ENCODE results near the gene PLAAT2. TPM values are rescaled to one million over a fixed set of nuclear protein-coding genes. Genes with fewer than 3 reads are reported as not detected.

The PLAAT2 gene
- total and polyA plus RNA-seq, 4 donors, result 0.32 to 0.44 TPM; not detected in 2

DNA sequence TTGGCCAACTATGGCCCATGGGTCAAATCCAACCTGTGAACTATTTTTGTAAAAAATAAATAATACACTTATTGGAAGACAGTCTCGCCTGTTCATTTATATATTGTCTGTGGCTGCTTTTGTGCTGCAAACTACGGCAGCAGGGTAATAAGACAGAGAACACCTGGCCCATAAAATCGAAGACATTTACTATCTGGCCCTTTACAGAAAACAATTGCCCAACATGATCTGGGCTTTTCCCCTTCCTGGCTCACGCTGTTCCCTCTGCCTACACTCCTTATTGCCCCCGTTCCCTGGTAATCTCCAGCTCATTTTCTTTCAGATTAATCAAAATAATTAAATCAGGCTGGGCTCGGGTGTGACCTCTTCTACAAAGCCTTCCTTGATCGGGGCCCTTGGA is 5.6 kb downstream of the PLAAT2 start:
- no peak for TF ChIP-seq RXRA (IDR thresholded peaks at IDR 0.05)
- TF ChIP-seq GABPA (IDR thresholded peaks at IDR 0.05 in 1 of 2, conservative IDR thresholded peaks at IDR 0.05 in 1 of 2), result no peak
- TF ChIP-seq, protein P1, sequence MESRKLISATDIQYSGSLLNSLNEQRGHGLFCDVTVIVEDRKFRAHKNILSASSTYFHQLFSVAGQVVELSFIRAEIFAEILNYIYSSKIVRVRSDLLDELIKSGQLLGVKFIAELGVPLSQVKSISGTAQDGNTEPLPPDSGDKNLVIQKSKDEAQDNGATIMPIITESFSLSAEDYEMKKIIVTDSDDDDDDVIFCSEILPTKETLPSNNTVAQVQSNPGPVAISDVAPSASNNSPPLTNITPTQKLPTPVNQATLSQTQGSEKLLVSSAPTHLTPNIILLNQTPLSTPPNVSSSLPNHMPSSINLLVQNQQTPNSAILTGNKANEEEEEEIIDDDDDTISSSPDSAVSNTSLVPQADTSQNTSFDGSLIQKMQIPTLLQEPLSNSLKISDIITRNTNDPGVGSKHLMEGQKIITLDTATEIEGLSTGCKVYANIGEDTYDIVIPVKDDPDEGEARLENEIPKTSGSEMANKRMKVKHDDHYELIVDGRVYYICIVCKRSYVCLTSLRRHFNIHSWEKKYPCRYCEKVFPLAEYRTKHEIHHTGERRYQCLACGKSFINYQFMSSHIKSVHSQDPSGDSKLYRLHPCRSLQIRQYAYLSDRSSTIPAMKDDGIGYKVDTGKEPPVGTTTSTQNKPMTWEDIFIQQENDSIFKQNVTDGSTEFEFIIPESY (IDR thresholded peaks at IDR 0.05), result no peak
- no peak for TF ChIP-seq FOXA1 (IDR thresholded peaks at IDR 0.05)
- no peak for TF ChIP-seq SP1 (IDR thresholded peaks at IDR 0.05)
- no peak for TF ChIP-seq HNF4A (conservative IDR thresholded peaks at IDR 0.05)
- no peak for TF ChIP-seq JUND (IDR thresholded peaks at IDR 0.05)
- TF ChIP-seq, protein P2, sequence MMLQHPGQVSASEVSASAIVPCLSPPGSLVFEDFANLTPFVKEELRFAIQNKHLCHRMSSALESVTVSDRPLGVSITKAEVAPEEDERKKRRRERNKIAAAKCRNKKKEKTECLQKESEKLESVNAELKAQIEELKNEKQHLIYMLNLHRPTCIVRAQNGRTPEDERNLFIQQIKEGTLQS (IDR thresholded peaks at IDR 0.05), result no peak
- no peak for TF ChIP-seq TAF1 (conservative IDR thresholded peaks at IDR 0.05)
- TF ChIP-seq FOXA2 (IDR thresholded peaks at IDR 0.05), result no peak
- TF ChIP-seq HNF4G (IDR thresholded peaks at IDR 0.05), result no peak
- TF ChIP-seq, protein P3, sequence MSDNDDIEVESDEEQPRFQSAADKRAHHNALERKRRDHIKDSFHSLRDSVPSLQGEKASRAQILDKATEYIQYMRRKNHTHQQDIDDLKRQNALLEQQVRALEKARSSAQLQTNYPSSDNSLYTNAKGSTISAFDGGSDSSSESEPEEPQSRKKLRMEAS (IDR thresholded peaks at IDR 0.05), result no peak
- no peak for TF ChIP-seq YY1 (IDR thresholded peaks at IDR 0.05)
- TF ChIP-seq, protein P4, sequence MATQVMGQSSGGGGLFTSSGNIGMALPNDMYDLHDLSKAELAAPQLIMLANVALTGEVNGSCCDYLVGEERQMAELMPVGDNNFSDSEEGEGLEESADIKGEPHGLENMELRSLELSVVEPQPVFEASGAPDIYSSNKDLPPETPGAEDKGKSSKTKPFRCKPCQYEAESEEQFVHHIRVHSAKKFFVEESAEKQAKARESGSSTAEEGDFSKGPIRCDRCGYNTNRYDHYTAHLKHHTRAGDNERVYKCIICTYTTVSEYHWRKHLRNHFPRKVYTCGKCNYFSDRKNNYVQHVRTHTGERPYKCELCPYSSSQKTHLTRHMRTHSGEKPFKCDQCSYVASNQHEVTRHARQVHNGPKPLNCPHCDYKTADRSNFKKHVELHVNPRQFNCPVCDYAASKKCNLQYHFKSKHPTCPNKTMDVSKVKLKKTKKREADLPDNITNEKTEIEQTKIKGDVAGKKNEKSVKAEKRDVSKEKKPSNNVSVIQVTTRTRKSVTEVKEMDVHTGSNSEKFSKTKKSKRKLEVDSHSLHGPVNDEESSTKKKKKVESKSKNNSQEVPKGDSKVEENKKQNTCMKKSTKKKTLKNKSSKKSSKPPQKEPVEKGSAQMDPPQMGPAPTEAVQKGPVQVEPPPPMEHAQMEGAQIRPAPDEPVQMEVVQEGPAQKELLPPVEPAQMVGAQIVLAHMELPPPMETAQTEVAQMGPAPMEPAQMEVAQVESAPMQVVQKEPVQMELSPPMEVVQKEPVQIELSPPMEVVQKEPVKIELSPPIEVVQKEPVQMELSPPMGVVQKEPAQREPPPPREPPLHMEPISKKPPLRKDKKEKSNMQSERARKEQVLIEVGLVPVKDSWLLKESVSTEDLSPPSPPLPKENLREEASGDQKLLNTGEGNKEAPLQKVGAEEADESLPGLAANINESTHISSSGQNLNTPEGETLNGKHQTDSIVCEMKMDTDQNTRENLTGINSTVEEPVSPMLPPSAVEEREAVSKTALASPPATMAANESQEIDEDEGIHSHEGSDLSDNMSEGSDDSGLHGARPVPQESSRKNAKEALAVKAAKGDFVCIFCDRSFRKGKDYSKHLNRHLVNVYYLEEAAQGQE (IDR thresholded peaks at IDR 0.05), result no peak
- WGBS, result 87% methylated on average over 7 of the region's 7 CpGs
- no peak for DNase-seq (ENCODE audit: low spot score)
- Histone ChIP-seq H3K9me3 (ENCODE audit: control insufficient read depth in 4 of 4, low read length in 3 of 4) (no peaks in the 10 kb centered on the region), H3K9ac (ENCODE audit: low read depth in 1 of 2, low read length in 2 of 2) (no peak overlapping the region), H3K4me1 (ENCODE audit: control insufficient read depth in 4 of 4, insufficient read depth in 4 of 4, low read length in 3 of 4) (peaks cover 0 to 6% (median 0%) of the 10 kb centered on the region in 4 donors), H3K4me3 (ENCODE audit: low read depth in 1 of 3, low read length in 3 of 3) (no peak overlapping the region), H3K27ac (ENCODE audit: low read depth in 1 of 2, low read length in 2 of 2) (no peak overlapping the region), H3K27me3 (ENCODE audit: control insufficient read depth in 4 of 4, insufficient read depth in 4 of 4, low read length in 3 of 4) (no peaks in the 10 kb centered on the region), H3K36me3 (ENCODE audit: control insufficient read depth in 4 of 4, insufficient read depth in 3 of 4, low read depth in 1 of 4, low read length in 3 of 4) (no peaks in the 10 kb centered on the region)

DNA sequence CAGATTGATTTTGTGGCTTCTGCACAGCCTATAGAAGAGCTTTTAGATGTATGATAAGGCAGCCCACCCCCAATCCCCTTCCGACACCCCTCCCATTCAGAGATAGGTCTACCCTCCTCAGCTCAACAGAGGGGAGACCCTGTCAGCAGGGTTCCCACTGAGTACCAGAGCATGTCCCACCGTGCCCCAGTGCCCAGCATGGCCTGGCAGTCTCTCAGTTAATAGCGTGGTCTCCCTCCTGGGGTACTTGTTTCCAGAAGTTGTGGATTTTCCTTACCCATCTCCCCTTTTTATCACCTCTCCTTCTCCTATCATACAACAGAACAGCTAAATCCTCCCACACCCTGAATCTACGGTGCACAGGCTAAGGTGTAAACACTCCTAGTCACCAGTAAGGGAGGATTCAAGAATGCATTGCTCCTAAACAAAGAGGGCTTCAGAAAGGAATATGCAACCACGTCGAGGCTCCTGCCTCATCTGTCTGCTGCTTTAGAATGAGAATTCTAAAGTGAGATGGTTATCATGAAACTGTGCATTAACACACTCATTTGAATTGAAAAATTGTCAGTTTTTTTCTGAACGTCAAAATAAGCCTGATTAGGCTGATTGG is 6.7 kb downstream of the PLAAT2 start:
- Histone ChIP-seq H3K9ac (ENCODE audit: low read depth in 1 of 2, low read length in 2 of 2) (no peak overlapping the region), H3K36me3 (ENCODE audit: control insufficient read depth in 4 of 4, insufficient read depth in 3 of 4, low read depth in 1 of 4, low read length in 3 of 4) (no peaks in the 10 kb centered on the region), H3K27me3 (ENCODE audit: control insufficient read depth in 4 of 4, insufficient read depth in 4 of 4, low read length in 3 of 4) (no peaks in the 10 kb centered on the region), H3K4me3 (ENCODE audit: low read depth in 1 of 3, low read length in 3 of 3) (no peak overlapping the region), H3K9me3 (ENCODE audit: control insufficient read depth in 4 of 4, low read length in 3 of 4) (no peaks in the 10 kb centered on the region), H3K27ac (ENCODE audit: low read depth in 1 of 2, low read length in 2 of 2) (no peak overlapping the region), H3K4me1 (ENCODE audit: control insufficient read depth in 4 of 4, insufficient read depth in 4 of 4, low read length in 3 of 4) (peaks cover 0 to 6% (median 0%) of the 10 kb centered on the region in 4 donors)
- TF ChIP-seq SP1 (IDR thresholded peaks at IDR 0.05) (no peak), YY1 (IDR thresholded peaks at IDR 0.05) (no peak), NR2F2 (IDR thresholded peaks at IDR 0.05) (no peak)
- TF ChIP-seq, protein P1 (IDR thresholded peaks at IDR 0.05), result no peak
- TF ChIP-seq, protein P3 (IDR thresholded peaks at IDR 0.05), result no peak
- 88% methylated on average over 7 of the region's 7 CpGs for WGBS
- no peak for DNase-seq (ENCODE audit: low spot score)
